HG02870 (cell line): Measurements from ENCODE around the gene TMEM74B.

ENCODE experiments used
- ATAC-seq: cut with Tn5 transposase; IDR thresholded peaks from one replicate; pipeline ENCODE4 v1.9.1; 2021; ENCODE audit warnings: mild to moderate bottlenecking, moderate library complexity; ENCODE audit not compliant: unreplicated experiment

TMEM74B gene

GRCh38 chr20:1183153-1183552 is 1.6 kb downstream of the TMEM74B start:
- ATAC-seq, result no peak

DNA sequence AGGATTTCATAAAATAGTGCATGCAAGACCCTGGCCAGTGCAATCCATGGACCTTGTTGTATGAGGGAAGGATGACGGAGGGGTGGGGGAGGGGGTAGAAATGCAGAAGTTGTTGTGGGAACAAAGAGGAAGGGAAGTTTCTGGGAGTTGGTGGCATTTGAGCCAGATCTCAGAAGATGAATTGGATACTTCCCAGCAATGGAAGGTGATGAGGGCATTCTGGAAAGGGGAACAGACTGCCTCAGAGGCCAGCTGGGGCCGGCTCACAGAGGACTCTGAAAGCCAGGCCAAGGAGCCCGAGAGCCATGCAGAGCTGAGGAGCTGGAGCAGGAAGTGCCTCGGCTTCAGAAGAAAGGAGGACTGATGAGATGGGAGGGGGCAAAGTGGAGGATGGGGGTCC is 2.7 kb downstream of the TMEM74B start:
- ATAC-seq, result no peak

DNA sequence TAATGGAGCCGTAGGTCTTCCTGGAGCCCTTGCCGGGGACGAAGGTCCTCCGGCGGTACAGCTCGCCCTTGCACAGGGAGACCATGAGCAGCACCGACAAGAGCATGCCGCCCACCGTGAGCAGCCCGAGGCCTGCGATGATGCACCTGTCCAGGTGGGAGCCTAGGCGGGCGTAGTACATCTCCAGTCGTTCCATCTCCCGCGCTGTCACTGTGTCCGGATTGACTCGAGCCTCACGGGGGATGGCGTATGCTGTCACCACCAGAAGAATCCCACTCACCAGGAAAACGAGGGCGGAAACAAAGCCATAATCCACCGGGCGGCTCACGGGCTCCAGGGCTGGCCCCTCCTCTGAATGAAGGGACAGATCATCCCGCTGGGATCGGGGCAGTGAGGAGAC is 3.8 kb downstream of the TMEM74B start:
- no peak for ATAC-seq

GRCh38 chr20:1178623-1179022 is 6.2 kb downstream of the TMEM74B start:
- no peak for ATAC-seq

- no peak for ATAC-seq
Measured at GRCh38 chr20:1178103-1178502, 6.7 kb downstream of the TMEM74B start.

DNA sequence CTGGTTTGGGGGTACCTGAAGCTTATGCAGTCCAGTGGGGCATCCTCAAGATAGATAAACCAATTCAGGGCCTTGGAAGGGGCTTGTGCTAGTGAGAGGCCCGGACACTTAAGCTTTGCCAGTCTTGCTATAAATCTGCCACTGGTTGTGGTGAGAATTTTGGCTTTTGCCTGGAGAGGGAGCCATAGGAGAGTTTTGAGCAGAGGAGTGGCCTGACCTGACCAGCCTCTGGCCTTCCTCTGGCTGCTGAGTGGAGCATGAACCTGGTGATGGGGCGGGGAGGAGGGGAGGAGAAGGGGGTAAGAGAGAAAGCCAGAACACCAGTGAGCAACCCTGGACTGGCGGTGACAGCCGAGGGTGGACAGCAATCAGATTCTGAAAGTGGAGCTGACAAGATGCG is 7.1 kb downstream of the TMEM74B start:
- no peak for ATAC-seq

GRCh38 chr20:1174787-1175186 is 10.0 kb downstream of the TMEM74B start:
- ATAC-seq, result no peak

- ATAC-seq, result no peak
Measured at GRCh38 chr20:1173698-1174097, 11.1 kb downstream of the TMEM74B start.

DNA sequence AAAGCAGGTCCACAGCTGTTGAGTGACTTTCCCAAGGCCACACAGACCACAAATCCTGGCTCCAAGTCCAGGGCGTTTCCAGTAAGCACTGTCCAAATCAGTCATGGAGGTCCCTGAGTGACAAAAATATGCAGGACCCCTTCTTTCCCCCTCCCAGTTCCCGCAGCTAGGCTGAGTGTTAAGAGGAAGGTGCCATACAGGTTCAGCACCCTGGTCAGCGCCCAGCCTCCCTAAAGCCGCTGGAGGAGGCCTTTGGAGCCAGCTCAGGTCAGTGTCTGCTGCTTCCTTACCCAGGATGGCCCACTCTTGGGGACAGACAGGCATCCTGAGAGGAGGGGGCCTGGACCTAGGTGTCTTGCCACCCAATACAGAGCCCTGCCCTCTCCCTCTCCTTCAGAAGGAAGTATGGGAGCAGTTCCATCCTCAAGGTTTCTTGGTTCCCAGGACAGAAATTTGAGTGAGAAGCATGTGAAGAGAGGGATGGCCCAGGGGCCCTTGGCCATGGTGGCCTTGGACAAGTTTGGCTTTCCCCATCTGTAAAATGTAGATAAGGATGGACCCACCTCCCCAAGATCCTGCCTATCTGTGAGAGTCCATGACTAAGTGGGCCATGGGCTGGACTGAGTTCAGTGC is 13.2 kb downstream of the TMEM74B start:
- no peak for ATAC-seq

DNA sequence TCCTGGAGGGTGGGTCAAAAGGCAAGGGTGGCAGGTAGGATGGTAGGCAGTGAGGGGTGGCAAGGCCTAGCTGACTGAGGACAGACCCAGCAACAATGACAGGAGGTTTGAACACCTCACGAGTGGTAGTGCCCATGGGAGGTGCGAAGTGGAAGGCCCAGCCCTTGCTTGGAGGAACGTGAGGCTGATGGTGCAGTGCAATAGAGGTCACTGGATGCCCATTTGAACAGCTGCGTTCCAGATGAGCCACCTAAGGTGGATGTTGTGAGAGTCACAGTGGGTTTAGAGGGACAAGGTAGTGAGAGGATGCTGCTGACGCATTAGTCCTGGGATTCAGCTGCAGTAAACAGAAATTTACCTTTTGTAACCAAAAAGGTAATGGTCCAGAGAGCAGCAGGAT is 15.6 kb downstream of the TMEM74B start:
- ATAC-seq, result no peak

GRCh38 chr20:1166948-1167720 is 17.6 kb downstream of the TMEM74B start:
- ATAC-seq, result no peak

DNA sequence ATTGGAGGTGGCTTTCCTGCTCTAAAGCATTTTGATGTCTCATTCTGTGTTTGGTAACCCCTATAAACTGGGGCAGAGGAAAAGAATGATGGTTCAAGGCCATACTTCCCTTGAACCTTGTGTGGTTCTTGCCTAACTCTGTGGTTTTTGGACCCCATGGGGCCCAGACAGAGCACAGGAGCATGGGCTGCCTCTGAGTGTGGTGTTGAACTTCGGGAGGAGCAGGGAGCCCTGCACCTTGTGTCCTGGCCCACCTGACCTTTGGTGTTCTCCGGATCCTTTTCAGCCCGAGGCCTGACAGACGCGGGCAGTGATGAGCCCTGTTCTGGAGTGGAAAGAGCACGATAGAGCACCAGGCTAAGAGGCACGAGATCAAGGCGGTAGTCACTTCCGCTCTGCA is 18.8 kb downstream of the TMEM74B start:
- no peak for ATAC-seq

GRCh38 chr20:1165521-1165920 is 19.3 kb downstream of the TMEM74B start:
- no peak for ATAC-seq

GRCh38 chr20:1164871-1165270 is 19.9 kb downstream of the TMEM74B start:
- no peak for ATAC-seq

GRCh38 chr20:1163653-1164052 is 21.1 kb downstream of the TMEM74B start:
- no peak for ATAC-seq

- no peak for ATAC-seq
Measured at GRCh38 chr20:1163105-1163504, 21.7 kb downstream of the TMEM74B start.

DNA sequence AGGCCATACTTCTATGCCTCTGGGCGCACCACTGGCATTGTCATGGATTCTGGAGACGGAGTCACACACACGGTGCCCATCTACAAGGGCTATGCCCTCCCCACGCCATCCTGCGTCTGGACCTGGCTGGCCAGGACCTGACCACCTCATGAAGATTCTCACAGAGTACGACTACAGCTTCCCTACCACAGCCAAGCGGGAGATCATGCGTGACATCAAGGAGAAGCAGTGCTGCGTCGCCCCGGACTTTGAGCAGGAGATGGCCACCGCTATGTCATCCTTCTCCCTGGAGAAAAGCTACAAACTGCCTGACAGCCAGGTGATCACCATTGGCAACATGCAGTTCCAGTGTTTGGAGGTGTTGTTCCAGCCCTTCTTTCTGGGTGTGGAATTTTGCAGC is 23.8 kb downstream of the TMEM74B start:
- no peak for ATAC-seq

- no peak for ATAC-seq
Measured at GRCh38 chr20:1160496-1160895, 24.3 kb downstream of the TMEM74B start.

DNA sequence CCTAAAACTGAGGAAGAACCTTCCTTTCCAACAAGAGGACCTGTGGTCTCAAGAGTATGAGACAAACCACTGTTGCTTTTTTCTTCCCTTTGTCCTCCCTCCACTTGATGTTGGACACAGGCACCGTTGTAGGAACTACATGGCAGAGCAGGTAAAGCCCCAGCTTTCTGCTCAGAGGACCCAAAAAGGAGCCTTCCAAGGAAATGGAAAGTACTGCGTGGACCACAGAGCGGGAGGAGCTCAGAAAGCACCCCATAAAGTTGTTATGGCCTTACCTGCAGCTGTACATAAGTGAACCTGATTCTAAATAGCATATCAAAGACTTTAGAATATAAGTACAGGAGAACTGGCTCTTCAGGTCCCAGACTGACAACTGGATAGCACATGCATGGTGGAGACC is 29.4 kb downstream of the TMEM74B start:
- no peak for ATAC-seq

- ATAC-seq, result no peak
Measured at GRCh38 chr20:1154691-1155090, 30.1 kb downstream of the TMEM74B start.

DNA sequence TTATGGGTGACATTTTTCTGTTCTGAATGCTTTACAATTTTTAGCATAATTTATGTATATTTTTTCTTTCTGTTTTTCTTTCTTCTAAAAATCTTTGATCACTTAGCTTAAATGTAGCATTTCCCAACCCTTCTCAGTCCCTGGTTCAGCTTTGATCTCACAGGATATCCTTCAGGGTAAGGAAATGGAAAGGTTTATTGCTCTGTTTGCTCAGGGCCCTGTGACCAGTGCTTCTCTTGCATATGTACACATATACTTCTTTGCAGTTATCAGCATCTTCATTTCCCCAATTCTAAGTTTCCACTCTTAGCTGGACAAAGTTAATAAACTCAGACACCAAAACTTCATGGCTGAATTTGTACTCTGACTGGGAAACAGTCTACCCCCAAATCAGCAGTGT is 30.6 kb downstream of the TMEM74B start:
- ATAC-seq, result no peak

GRCh38 chr20:1150968-1151367 is 33.8 kb downstream of the TMEM74B start:
- no peak for ATAC-seq

DNA sequence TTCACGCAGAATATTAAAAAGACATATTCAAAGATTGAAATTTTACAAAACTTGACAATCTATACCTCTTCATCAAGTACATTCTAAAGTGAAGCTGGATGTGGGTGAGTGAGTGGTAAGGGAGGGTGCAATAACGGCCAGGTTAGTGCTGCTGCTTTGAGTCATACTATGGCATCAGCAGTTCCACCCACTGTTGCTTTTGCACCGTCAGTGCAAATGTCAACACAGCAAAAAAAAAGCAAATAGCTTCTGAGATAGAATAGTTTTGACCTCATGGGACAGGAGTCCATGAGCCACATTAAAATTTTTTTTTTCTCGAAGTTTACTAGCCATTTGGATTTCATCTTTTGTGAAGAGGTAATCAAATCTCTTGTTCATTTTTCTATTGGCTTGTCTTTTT is 34.6 kb downstream of the TMEM74B start:
- no peak for ATAC-seq
